ENCODE data around the gene GASK1B. TPM values are rescaled to one million over a fixed set of nuclear protein-coding genes. Genes with fewer than 3 reads are reported as not detected.

The GASK1B gene
- total and polyA plus RNA-seq, 2 of the 4 experiments (the other 2 are of a cell fraction) = 4.1 to 5.4 TPM

GRCh38 chr4:158208963-158209640 is 36.3 kb upstream of the GASK1B start:
- Histone ChIP-seq H3K4ac (ENCODE audit: low read depth, low read length) (no peak overlapping the region), H2AFZ (replicated peaks; ENCODE audit: low read length, poor library complexity) (no peak overlapping the region), H2AK9ac (replicated peaks; ENCODE audit: low read depth, low read length, poor library complexity) (no peak overlapping the region), H4K91ac (ENCODE audit: insufficient read depth, low read depth, low read length) (no peak overlapping the region), H4K8ac (ENCODE audit: low read depth in 2 of 2, low read length in 2 of 2) (no peak overlapping the region; a peak in 1 of 4 replicates), H3K36me3 (ENCODE audit: control insufficient read depth, insufficient read depth, low read length) (no peaks in the 10 kb centered on the region), H3K9me3 (ENCODE audit: control insufficient read depth, insufficient read depth, low read length) (no peaks in the 10 kb centered on the region), H2BK20ac (ENCODE audit: low read depth, low read length) (no peak overlapping the region), H3K4me1 (ENCODE audit: control insufficient read depth, insufficient read depth, low read length) (peaks cover 3% of the 10 kb centered on the region; the same call in 1 of the 2 replicates), H3K9ac (ENCODE audit: low read depth, low read length) (no peak overlapping the region), H3K14ac (replicated peaks; ENCODE audit: low read depth, low read length) (no peak overlapping the region), H3K56ac (ENCODE audit: extremely low read depth, insufficient read depth, low read length) (no peak overlapping the region), H2BK15ac (ENCODE audit: low read depth, low read length) (no peak overlapping the region), H3K27ac (ENCODE audit: insufficient read depth, low read length) (no peak overlapping the region), H3K79me1 (ENCODE audit: low read depth in 1 of 2, low read length in 2 of 2) (no peaks in the 10 kb centered on the region), H4K20me1 (ENCODE audit: insufficient read depth, low read length) (no peaks in the 10 kb centered on the region), H3K23ac (ENCODE audit: low read depth, low read length) (no peak overlapping the region), H3K4me3 (ENCODE audit: insufficient read depth, low read depth, low read length) (no peak overlapping the region), H2BK5ac (ENCODE audit: low read depth, low read length, poor library complexity, severe bottlenecking) (no peak overlapping the region), H3K9me1 (ENCODE audit: insufficient read depth, low read length) (peaks cover 2% of the 10 kb centered on the region; the same call in 1 of the 2 replicates), H2BK120ac (ENCODE audit: low read depth, low read length) (no peak overlapping the region), H3K4me2 (ENCODE audit: low read depth, low read length) (no peak overlapping the region), H3K27me3 (ENCODE audit: control insufficient read depth, insufficient read depth, low read length) (no peaks in the 10 kb centered on the region), H2AK5ac (ENCODE audit: low read depth, low read length) (no peak overlapping the region), H3K18ac (ENCODE audit: low read depth, low read length) (no peak overlapping the region), H4K5ac (ENCODE audit: low read depth, low read length) (no peak overlapping the region)
- POLR2A ChIA-PET (ENCODE audit: unreplicated experiment) = no interaction called here
- no TSS peak for BruUV-seq (replicated peaks)
- CTCF ChIA-PET = no interaction called here
- ATAC-seq (ENCODE audit: low read depth) = no peak
- in situ Hi-C loops (cut with MboI; ENCODE audit: low sequenced_read_pairs) = no loop called here
- DNase-seq = no peak
- TF ChIP-seq FOS (IDR thresholded peaks at IDR 0.05; ENCODE audit: low read depth, low read length) (no peak), CEBPB (IDR thresholded peaks at IDR 0.05; ENCODE audit: low read depth, low read length) (no peak), MXI1 (IDR thresholded peaks at IDR 0.05; ENCODE audit: borderline replicate concordance, low read depth, low read length) (no peak), RFX5 (IDR thresholded peaks at IDR 0.05; ENCODE audit: low read depth, low read length) (no peak), RCOR1 (IDR thresholded peaks at IDR 0.05; ENCODE audit: insufficient replicate concordance, low read length) (no peak), SMC3 (IDR thresholded peaks at IDR 0.05; ENCODE audit: low read depth, low read length) (no peak), USF2 (IDR thresholded peaks at IDR 0.05; ENCODE audit: low read depth, low read length) (no peak), MAFK (IDR thresholded peaks at IDR 0.05; ENCODE audit: low read depth, low read length) (no peak), CTCF (conservative IDR thresholded peaks at IDR 0.05; ENCODE audit: low read depth, low read length) (no peak), BHLHE40 (IDR thresholded peaks at IDR 0.05; ENCODE audit: low read depth, low read length) (no peak), ELK1 (IDR thresholded peaks at IDR 0.05; ENCODE audit: borderline replicate concordance, low read depth, low read length) (no peak)
- no CpG with 5 or more reads among the region's 5 CpGs for WGBS, 2 experiments (ENCODE audit: extremely low coverage in 2 of 2, insufficient read length in 1 of 2)
- dilution Hi-C loops (cut with HindIII; ENCODE audit: low sequenced_read_pairs, unreplicated experiment) = no loop called here
- intact Hi-C loops (cut with micrococcal nuclease) = no loop called here
